OCI-LY7 (cell line): Measurements from ENCODE around the gene TPK1. TPM values are rescaled to one million over a fixed set of nuclear protein-coding genes. Genes with fewer than 3 reads are reported as not detected.

Experiments
- BruUV-seq: library from RNA; stranded (reverse); fragments of 400-500 nt; replicated peaks from 2 replicates; lab custom pipeline; 2021; lab: Mats Ljungman, UMichigan
- CTCF ChIA-PET: fragments of 300-600 bp; sonication (Branson Sonifier 250); formaldehyde crosslinking; loops from one replicate; lab custom pipeline; 2022; ENCODE audit warnings: antibody characterized with exemption; ENCODE audit not compliant: unreplicated experiment; lab: Charles Lee
- POLR2A ChIA-PET: fragments of 300-600 bp; sonication (Branson Sonifier 250); formaldehyde crosslinking; loops from one replicate; lab custom pipeline; 2022; ENCODE audit warnings: antibody characterized with exemption; lab: Charles Lee
- DNase-seq: peaks from one replicate; pipeline ENCODE4 v3.0.0-alpha.2; 2015; ENCODE audit warnings: low spot score
- H2AFZ ChIP-seq: fragments of 200-600 bp; sonication (generic), shearing (Covaris generic); 2 replicates; pipeline ENCODE4 v1.6.1; 2014; ENCODE audit warnings: mild to moderate bottlenecking, antibody characterized with exemption, low read length, moderate library complexity
- H3K27ac ChIP-seq: fragments of 200-600 bp; sonication (generic); 2 replicates; pipeline ENCODE4 v1.5.1; 2014; ENCODE audit warnings: mixed run types, low read depth, mild to moderate bottlenecking, moderate library complexity, low read length, inconsistent platforms; ENCODE audit not compliant: poor library complexity, severe bottlenecking
- H3K36me3 ChIP-seq: fragments of 200-600 bp; sonication (generic); 2 replicates; pipeline ENCODE4 v1.6.1; 2014; ENCODE audit warnings: mild to moderate bottlenecking, antibody characterized with exemption, low read length, moderate library complexity, mixed read lengths; ENCODE audit not compliant: insufficient read depth
- H3K4me1 ChIP-seq: fragments of 200-600 bp; sonication (generic); 2 replicates; pipeline ENCODE4 v1.5.1; 2014; ENCODE audit warnings: mild to moderate bottlenecking, low read length; ENCODE audit not compliant: insufficient read depth, poor library complexity, severe bottlenecking
- H3K4me2 ChIP-seq: fragments of 200-600 bp; sonication (generic); 2 replicates; pipeline ENCODE4 v1.6.1; 2014; ENCODE audit warnings: mild to moderate bottlenecking, low read length
- H3K4me3 ChIP-seq: fragments of 200-600 bp; sonication (generic); 2 replicates; pipeline ENCODE4 v1.5.1; 2014; ENCODE audit warnings: mild to moderate bottlenecking, low read depth, low read length; ENCODE audit not compliant: poor library complexity, severe bottlenecking
- H3K79me2 ChIP-seq: fragments of 200-600 bp; sonication (generic); 2 replicates; pipeline ENCODE4 v1.6.1; 2016; ENCODE audit warnings: low read depth, mild to moderate bottlenecking, low read length, moderate library complexity, mixed read lengths; ENCODE audit not compliant: insufficient read depth
- H3K9me2 ChIP-seq: fragments of 200-600 bp; sonication (generic); 2 replicates; pipeline ENCODE4 v1.6.1; 2016; ENCODE audit warnings: mild to moderate bottlenecking, low read length, mixed read lengths; ENCODE audit not compliant: insufficient read depth
- H3K9me3 ChIP-seq: fragments of 200-600 bp; sonication (generic); 2 replicates; pipeline ENCODE4 v1.6.1; 2014; ENCODE audit warnings: mild to moderate bottlenecking, mixed run types, low read length, mixed read lengths
- H4K20me1 ChIP-seq: fragments of 200-600 bp; sonication (generic); 2 replicates; pipeline ENCODE4 v1.6.1; 2014; ENCODE audit warnings: mild to moderate bottlenecking, antibody characterized with exemption, low read length, moderate library complexity, mixed read lengths; ENCODE audit not compliant: insufficient read depth
- CTCF ChIP-seq: fragments of 200-600 bp; sonication (generic); conservative IDR thresholded peaks from 2 replicates; pipeline ENCODE4 v1.5.1; 2014; ENCODE audit warnings: mild to moderate bottlenecking, antibody characterized with exemption, low read length, moderate library complexity, mixed read lengths
- EZH2phosphoT487 ChIP-seq: fragments of 200-600 bp; sonication (generic); IDR thresholded peaks from 2 replicates; pipeline ENCODE4 v1.6.1; 2018; ENCODE audit warnings: low read depth, borderline replicate concordance, mild to moderate bottlenecking, mixed run types, antibody characterized with exemption, low read length, moderate library complexity, mixed read lengths
- intact Hi-C: fragments of 100-400 bp; cut with micrococcal nuclease; formaldehyde crosslinking; loops from one replicate; pipeline ENCODE4 v1.10.0; 2022; ENCODE audit not compliant: unreplicated experiment
- total RNA-seq, 2 experiments: library from RNA; depleted of rRNA in 1 of 2; stranded (reverse); fragments of >200 nt in 1 of 2; shearing (Covaris generic) in 1 of 2; gene quantifications; 2 replicates each; pipeline ENCODE4 v1.2.3, GENCODE V29; 2014 to 2022

TPK1 gene
- total RNA-seq, 2 experiments from 2014 or later: 6.7 to 12.5 TPM

- BruUV-seq: no TSS peak
These were observed 383.8 kb downstream of the TPK1 start for GRCh38 chr7:144452064-144452463.

GRCh38 chr7:144445590-144445989 lies 390.3 kb downstream of the TPK1 start:
- CTCF ChIA-PET: no interaction called here
- Histone ChIP-seq H2AFZ (no peak overlapping the region), H3K27ac (no peak overlapping the region), H3K9me2 (no peaks in the 10 kb centered on the region), H3K36me3 (no peaks in the 10 kb centered on the region), H3K79me2 (no peaks in the 10 kb centered on the region), H3K4me3 (no peak overlapping the region), H3K4me1 (no peaks in the 10 kb centered on the region), H4K20me1 (no peaks in the 10 kb centered on the region), H3K4me2 (no peak overlapping the region), H3K9me3 (no peaks in the 10 kb centered on the region)
- no peak for DNase-seq
- no TSS peak for BruUV-seq
- intact Hi-C loops: no loop called here
- TF ChIP-seq EZH2phosphoT487 (no peak), CTCF (no peak)
- POLR2A ChIA-PET: interaction anchor here (0.6 to 1.2 kb wide), 2 partner anchors 26 to 146 kb away, joined by 3 read pairs; no protein-coding TSS in a partner anchor

More at GRCh38 chr7:144452064-144452463, 383.8 kb downstream of the TPK1 start:
- Histone ChIP-seq H3K36me3 (no peaks in the 10 kb centered on the region), H2AFZ (no peak overlapping the region), H3K4me1 (no peaks in the 10 kb centered on the region), H3K4me3 (no peak overlapping the region), H3K27ac (no peak overlapping the region), H3K4me2 (no peak overlapping the region), H3K9me2 (no peaks in the 10 kb centered on the region), H3K9me3 (peaks cover 7% of the 10 kb centered on the region; the same call in 1 of the 2 replicates), H3K79me2 (no peaks in the 10 kb centered on the region), H4K20me1 (no peaks in the 10 kb centered on the region)
- intact Hi-C loops: no loop called here
- TF ChIP-seq CTCF: no peak
- TF ChIP-seq EZH2phosphoT487: no peak
- DNase-seq: no peak
- ChIA-PET POLR2A (no interaction called here), CTCF (no interaction called here)

- no peaks in the 10 kb centered on the region for H4K20me1 ChIP-seq
- no peak overlapping the region for H3K4me2 ChIP-seq
- no peak for TF ChIP-seq CTCF
- TF ChIP-seq EZH2phosphoT487: no peak
- intact Hi-C loops: no loop called here
- no peaks in the 10 kb centered on the region for H3K9me2 ChIP-seq
- BruUV-seq: no TSS peak
- H3K27ac ChIP-seq: no peak overlapping the region
- H3K4me1 ChIP-seq: no peaks in the 10 kb centered on the region
- ChIA-PET CTCF (no interaction called here), POLR2A (no interaction called here)
- no peak overlapping the region for H3K4me3 ChIP-seq
- no peak overlapping the region for H2AFZ ChIP-seq
- no peaks in the 10 kb centered on the region for H3K36me3 ChIP-seq
- DNase-seq: no peak
- no peaks in the 10 kb centered on the region for H3K79me2 ChIP-seq
- H3K9me3 ChIP-seq: no peaks in the 10 kb centered on the region
These were observed 396.1 kb downstream of the TPK1 start for GRCh38 chr7:144439717-144440205.
